CD4-positive, CD25-positive, alpha-beta regulatory T cell (primary cell): Measurements from ENCODE around the gene HCFC1. TPM values are rescaled to one million over a fixed set of nuclear protein-coding genes. Genes with fewer than 3 reads are reported as not detected.

ENCODE experiments used
- ATAC-seq, 2 donors: fragments of 150-1000 bp; cut with Tn5 transposase; one replicate each; pipeline ENCODE4 v1.10.0; 2021; ENCODE audit warnings: low read depth in 2 of 2, moderate number of reproducible peaks in 2 of 2, moderate library complexity in 1 of 2
- DNase-seq, 3 donors: peaks; one replicate each; pipeline versions ENCODE4 v3.0.0 to v3.0.0-alpha.2; 2012 to 2022; ENCODE audit warnings: mixed read lengths in 1 of 3
- H3K27ac ChIP-seq: one replicate; pipeline ENCODE4 v1.7.0; 2013; ENCODE audit warnings: mild to moderate bottlenecking, low read length; ENCODE audit not compliant: insufficient read depth, poor library complexity, severe bottlenecking
- H3K27me3 ChIP-seq: one replicate; pipeline ENCODE4 v1.7.0; 2013; ENCODE audit warnings: low read length; ENCODE audit not compliant: control insufficient read depth, insufficient read depth
- H3K36me3 ChIP-seq: one replicate; pipeline ENCODE4 v1.7.0; 2013; ENCODE audit warnings: mild to moderate bottlenecking, low read length, moderate library complexity; ENCODE audit not compliant: control insufficient read depth, insufficient read depth
- H3K4me1 ChIP-seq: 2 replicates; pipeline ENCODE4 v1.7.0; 2013; ENCODE audit warnings: mild to moderate bottlenecking, low read length; ENCODE audit not compliant: insufficient read depth, control insufficient read depth, poor library complexity, severe bottlenecking
- H3K4me3 ChIP-seq: one replicate; pipeline ENCODE4 v1.7.0; 2013; ENCODE audit warnings: low read depth, mild to moderate bottlenecking, low read length, moderate library complexity
- H3K9me3 ChIP-seq, 2 experiments: 1 replicate in 1 of 2; 2 replicates in 1 of 2; pipeline ENCODE4 v1.7.0; 2013; ENCODE audit warnings: low read length in 2 of 2, mild to moderate bottlenecking in 1 of 2, moderate library complexity in 1 of 2; ENCODE audit not compliant: control insufficient read depth in 2 of 2
- H3K27ac Mint-ChIP-seq, 3 donors: one replicate each; pipeline ENCODE4 v1.8.0; 2020 to 2022; ENCODE audit warnings: mild to moderate bottlenecking in 3 of 3, mixed read lengths in 3 of 3, moderate library complexity in 2 of 3
- H3K27me3 Mint-ChIP-seq: one replicate; pipeline ENCODE4 v1.8.0; 2022; ENCODE audit warnings: mild to moderate bottlenecking, mixed read lengths
- H3K36me3 Mint-ChIP-seq: one replicate; pipeline ENCODE4 v1.8.0; 2020; ENCODE audit warnings: mixed read lengths
- H3K4me1 Mint-ChIP-seq, 4 donors: one replicate each; pipeline ENCODE4 v1.8.0; 2020 to 2022; ENCODE audit warnings: mixed read lengths in 4 of 4, mild to moderate bottlenecking in 1 of 4
- H3K4me3 Mint-ChIP-seq, 4 donors: one replicate each; pipeline ENCODE4 v1.8.0; 2020 to 2022; ENCODE audit warnings: mild to moderate bottlenecking in 4 of 4, mixed read lengths in 4 of 4, moderate library complexity in 3 of 4
- H3K9me3 Mint-ChIP-seq, 7 donors: one replicate each; pipeline ENCODE4 v1.8.0; 2020 to 2022; ENCODE audit warnings: mixed read lengths in 7 of 7, mild to moderate bottlenecking in 3 of 7, moderate library complexity in 2 of 7
- polyA plus RNA-seq, 4 donors: library from polyadenylated mRNA; unstranded; fragments of 300-500 nt; fragmentation: Illumina TruSeq; gene quantifications; one replicate each; pipeline ENCODE4 v1.2.3, GENCODE V29; 2021
- total RNA-seq: library from RNA; stranded (reverse); gene quantifications from one replicate; pipeline ENCODE4 v1.2.3, GENCODE V29; 2022

The HCFC1 gene
- total and polyA plus RNA-seq, 5 donors from 2014 or later: 3.0 to 71.6 (median 3.8) TPM

GRCh38 chrX:153934762-153935325, 36.8 kb downstream of the HCFC1 start, which contains the start of gene NAA10:
TSS of gene NAA10 (minus strand) at chrX:153935037. CDS start at chrX:153934904, 133 bp downstream.
- peak within 1 kb of the TSS; percentile 41 for H3K27ac ChIP-seq
- peaks cover 6% of the 10 kb centered on the region for H3K36me3 Mint-ChIP-seq
- no peaks in the 10 kb centered on the region for H3K9me3 Mint-ChIP-seq

GRCh38 chrX:153934148-153934761, 37.4 kb downstream of the HCFC1 start:
- no peaks in the 10 kb centered on the region for H3K9me3 Mint-ChIP-seq

More at GRCh38 chrX:153934762-153935325, 36.8 kb downstream of the HCFC1 start, which contains the start of gene NAA10:
- H3K36me3 ChIP-seq: peaks cover 2% of the 10 kb centered on the region
- H3K4me3 Mint-ChIP-seq: peak within 1 kb of the TSS; percentile 88 to 95 (median 92)
- peaks cover 0 to 42% (median 12%) of the 10 kb centered on the region in 4 donors for H3K4me1 Mint-ChIP-seq
- H3K4me1 ChIP-seq: peaks cover 9% of the 10 kb centered on the region
- H3K27ac Mint-ChIP-seq: peak within 1 kb of the TSS; percentile 42 to 86 (median 79)
- no peaks in the 10 kb centered on the region for H3K9me3 ChIP-seq
- no peaks in the 10 kb centered on the region for H3K27me3 Mint-ChIP-seq
- DNase-seq: peak; percentile 44 to 71 (median 57)
- peak; percentile 70 to 75 for ATAC-seq
- no peaks in the 10 kb centered on the region for H3K27me3 ChIP-seq
- H3K4me3 ChIP-seq: peak within 1 kb of the TSS; percentile 61

GRCh38 chrX:153933748-153934147, 37.9 kb downstream of the HCFC1 start:
- Mint-ChIP-seq H3K9me3 (no peaks in the 10 kb centered on the region), H3K27me3 (no peaks in the 10 kb centered on the region), H3K4me1 (peaks cover 0 to 53% (median 14%) of the 10 kb centered on the region in 4 donors), H3K36me3 (peaks cover 6% of the 10 kb centered on the region), H3K27ac (peak overlapping the region; percentile 34 to 86 (median 79)), H3K4me3 (peak overlapping the region; percentile 88 to 95 (median 92))
- no peak for ATAC-seq
- Histone ChIP-seq H3K27ac (peak overlapping the region; percentile 41), H3K27me3 (no peaks in the 10 kb centered on the region), H3K4me1 (peaks cover 20% of the 10 kb centered on the region), H3K9me3 (no peaks in the 10 kb centered on the region), H3K4me3 (peak overlapping the region; percentile 61), H3K36me3 (peaks cover 2% of the 10 kb centered on the region)
- DNase-seq: no peak

More at GRCh38 chrX:153934148-153934761, 37.4 kb downstream of the HCFC1 start:
- peaks cover 6% of the 10 kb centered on the region for H3K36me3 Mint-ChIP-seq
- no peaks in the 10 kb centered on the region for H3K9me3 ChIP-seq
- H3K4me3 Mint-ChIP-seq: peak overlapping the region; percentile 88 to 95 (median 92)
- peak overlapping the region; percentile 34 to 86 (median 79) for H3K27ac Mint-ChIP-seq
- peak overlapping the region; percentile 61 for H3K4me3 ChIP-seq
- no peaks in the 10 kb centered on the region for H3K27me3 ChIP-seq
- H3K4me1 ChIP-seq: peaks cover 14% of the 10 kb centered on the region
- ATAC-seq: peak in 1 of 2 donors; percentile 17
- H3K27me3 Mint-ChIP-seq: no peaks in the 10 kb centered on the region
- peak overlapping the region; percentile 41 for H3K27ac ChIP-seq
- peaks cover 2% of the 10 kb centered on the region for H3K36me3 ChIP-seq
- DNase-seq: no peak
- peaks cover 0 to 48% (median 13%) of the 10 kb centered on the region in 4 donors for H3K4me1 Mint-ChIP-seq

- no peaks in the 10 kb centered on the region for H3K27me3 ChIP-seq
- H3K9me3 Mint-ChIP-seq: no peaks in the 10 kb centered on the region
- H3K27me3 Mint-ChIP-seq: no peaks in the 10 kb centered on the region
- H3K36me3 Mint-ChIP-seq: peaks cover 6% of the 10 kb centered on the region
- peak overlapping the region in 1 of 3 donors; percentile 25 for H3K27ac Mint-ChIP-seq
- DNase-seq (no peak), ATAC-seq (no peak)
- H3K4me3 ChIP-seq: no peak overlapping the region
- peak overlapping the region; percentile 5 for H3K27ac ChIP-seq
- H3K4me3 Mint-ChIP-seq: peak overlapping the region in 1 of 4 donors; percentile 95
- peaks cover 4 to 57% (median 16%) of the 10 kb centered on the region in 4 donors for H3K4me1 Mint-ChIP-seq
- peaks cover 27% of the 10 kb centered on the region for H3K4me1 ChIP-seq
- peaks cover 2% of the 10 kb centered on the region for H3K36me3 ChIP-seq
- no peaks in the 10 kb centered on the region for H3K9me3 ChIP-seq
These were observed 39.2 kb downstream of the HCFC1 start for GRCh38 chrX:153932220-153932915.

- H3K9me3 ChIP-seq: no peaks in the 10 kb centered on the region
- Mint-ChIP-seq H3K4me3 (peak overlapping the region in 1 of 4 donors; percentile 61), H3K4me1 (peaks cover 4 to 63% (median 18%) of the 10 kb centered on the region in 4 donors)
These were observed 39.9 kb downstream of the HCFC1 start for GRCh38 chrX:153931748-153932147.

GRCh38 chrX:153931151-153931550, 40.5 kb downstream of the HCFC1 start:
- H3K4me1 ChIP-seq: peaks cover 38% of the 10 kb centered on the region
- peak overlapping the region; percentile 58 to 97 (median 91) for H3K27ac Mint-ChIP-seq
- DNase-seq (no peak), ATAC-seq (no peak)
- peaks cover 4 to 66% (median 17%) of the 10 kb centered on the region in 4 donors for H3K4me1 Mint-ChIP-seq
- peaks cover 2% of the 10 kb centered on the region for H3K36me3 ChIP-seq
- H3K9me3 ChIP-seq: no peaks in the 10 kb centered on the region
- peaks cover 6% of the 10 kb centered on the region for H3K36me3 Mint-ChIP-seq
- H3K4me3 Mint-ChIP-seq: peak overlapping the region in 2 of 4 donors; percentile 15 to 61
- H3K4me3 ChIP-seq: no peak overlapping the region
- H3K27ac ChIP-seq: no peak overlapping the region
- H3K27me3 Mint-ChIP-seq: peaks cover 4% of the 10 kb centered on the region
- H3K27me3 ChIP-seq: no peaks in the 10 kb centered on the region
- no peaks in the 10 kb centered on the region for H3K9me3 Mint-ChIP-seq

More at GRCh38 chrX:153931748-153932147, 39.9 kb downstream of the HCFC1 start:
- Mint-ChIP-seq H3K36me3 (peaks cover 6% of the 10 kb centered on the region), H3K9me3 (no peaks in the 10 kb centered on the region), H3K27ac (peak overlapping the region in 1 of 3 donors; percentile 58), H3K27me3 (peaks cover 3% of the 10 kb centered on the region)
- ATAC-seq: no peak
- Histone ChIP-seq H3K4me1 (peaks cover 33% of the 10 kb centered on the region), H3K4me3 (no peak overlapping the region), H3K27ac (peak overlapping the region; percentile 5), H3K27me3 (no peaks in the 10 kb centered on the region), H3K36me3 (peaks cover 2% of the 10 kb centered on the region)
- DNase-seq: no peak

- H3K4me1 ChIP-seq: peaks cover 44% of the 10 kb centered on the region
- Mint-ChIP-seq H3K4me3 (peak overlapping the region in 3 of 4 donors; percentile 54 to 62 (median 61)), H3K27ac (peak overlapping the region in 2 of 3 donors; percentile 32 to 91), H3K36me3 (peaks cover 6% of the 10 kb centered on the region), H3K9me3 (no peaks in the 10 kb centered on the region), H3K4me1 (peaks cover 4 to 67% (median 16%) of the 10 kb centered on the region in 4 donors), H3K27me3 (peaks cover 4% of the 10 kb centered on the region)
- H3K4me3 ChIP-seq: no peak overlapping the region
- H3K36me3 ChIP-seq: peaks cover 2% of the 10 kb centered on the region
- no peaks in the 10 kb centered on the region for H3K27me3 ChIP-seq
- ATAC-seq (no peak), DNase-seq (no peak)
- no peaks in the 10 kb centered on the region for H3K9me3 ChIP-seq
- no peak overlapping the region for H3K27ac ChIP-seq
These were observed 41.4 kb downstream of the HCFC1 start for GRCh38 chrX:153930011-153930910.
